Measurements from ENCODE around the gene POFUT1. TPM values are rescaled to one million over a fixed set of nuclear protein-coding genes. Genes with fewer than 3 reads are reported as not detected.

Gene POFUT1
- total RNA-seq, 1 experiment from 2014 or later: 51.3 TPM

- H4K20me1 ChIP-seq (ENCODE audit: insufficient read depth): no peaks in the 10 kb centered on the region; the same call in 1 of the 2 replicates
- TF ChIP-seq, protein P1, sequence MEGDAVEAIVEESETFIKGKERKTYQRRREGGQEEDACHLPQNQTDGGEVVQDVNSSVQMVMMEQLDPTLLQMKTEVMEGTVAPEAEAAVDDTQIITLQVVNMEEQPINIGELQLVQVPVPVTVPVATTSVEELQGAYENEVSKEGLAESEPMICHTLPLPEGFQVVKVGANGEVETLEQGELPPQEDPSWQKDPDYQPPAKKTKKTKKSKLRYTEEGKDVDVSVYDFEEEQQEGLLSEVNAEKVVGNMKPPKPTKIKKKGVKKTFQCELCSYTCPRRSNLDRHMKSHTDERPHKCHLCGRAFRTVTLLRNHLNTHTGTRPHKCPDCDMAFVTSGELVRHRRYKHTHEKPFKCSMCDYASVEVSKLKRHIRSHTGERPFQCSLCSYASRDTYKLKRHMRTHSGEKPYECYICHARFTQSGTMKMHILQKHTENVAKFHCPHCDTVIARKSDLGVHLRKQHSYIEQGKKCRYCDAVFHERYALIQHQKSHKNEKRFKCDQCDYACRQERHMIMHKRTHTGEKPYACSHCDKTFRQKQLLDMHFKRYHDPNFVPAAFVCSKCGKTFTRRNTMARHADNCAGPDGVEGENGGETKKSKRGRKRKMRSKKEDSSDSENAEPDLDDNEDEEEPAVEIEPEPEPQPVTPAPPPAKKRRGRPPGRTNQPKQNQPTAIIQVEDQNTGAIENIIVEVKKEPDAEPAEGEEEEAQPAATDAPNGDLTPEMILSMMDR (conservative IDR thresholded peaks at IDR 0.05): no peak
- TF ChIP-seq EZH2 (IDR thresholded peaks at IDR 0.05; ENCODE audit: low read depth): no peak
- DNase-seq: peak in 1 of 2 experiments; percentile 11
- no peaks in the 10 kb centered on the region for H3K9me2 ChIP-seq (ENCODE audit: insufficient read depth)
- H3K27ac ChIP-seq: no peak overlapping the region
- no peaks in the 10 kb centered on the region for H3K36me3 ChIP-seq (ENCODE audit: low read depth)
- CTCF ChIA-PET: no interaction called here
- intact Hi-C loops (cut with micrococcal nuclease; ENCODE audit: unreplicated experiment): no loop called here
- POLR2A ChIA-PET (ENCODE audit: unreplicated experiment): no interaction called here
- no peaks in the 10 kb centered on the region for H3K4me1 ChIP-seq (replicated peaks; ENCODE audit: insufficient read depth)
- no peak overlapping the region for H3K4me2 ChIP-seq
- H3K27me3 ChIP-seq (ENCODE audit: insufficient read depth, low read depth): no peaks in the 10 kb centered on the region
- no peaks in the 10 kb centered on the region for H3F3A ChIP-seq (ENCODE audit: insufficient read depth, low read depth)
- H3K9me3 ChIP-seq (ENCODE audit: insufficient read depth, low read depth): no peaks in the 10 kb centered on the region
- no TSS peak for BruUV-seq (replicated peaks)
- no peaks in the 10 kb centered on the region for H3K79me2 ChIP-seq (ENCODE audit: low read depth)
- no peak overlapping the region for H3K4me3 ChIP-seq
- H2AFZ ChIP-seq: no peak overlapping the region
Observed at GRCh38 chr20:32184961-32185603, 22.6 kb upstream of the POFUT1 start.

GRCh38 chr20:32186506-32186905, 21.2 kb upstream of the POFUT1 start:
- H3K9me2 ChIP-seq (ENCODE audit: insufficient read depth): no peaks in the 10 kb centered on the region
- intact Hi-C loops (cut with micrococcal nuclease; ENCODE audit: unreplicated experiment): no loop called here
- H3K9me3 ChIP-seq (ENCODE audit: insufficient read depth, low read depth): no peaks in the 10 kb centered on the region
- TF ChIP-seq, protein P1 (conservative IDR thresholded peaks at IDR 0.05): no peak
- no peak for TF ChIP-seq EZH2 (IDR thresholded peaks at IDR 0.05; ENCODE audit: low read depth)
- H3F3A ChIP-seq (ENCODE audit: insufficient read depth, low read depth): no peaks in the 10 kb centered on the region
- BruUV-seq (replicated peaks): no TSS peak
- H3K4me3 ChIP-seq: no peak overlapping the region
- no peak overlapping the region for H3K4me2 ChIP-seq
- ChIA-PET POLR2A (ENCODE audit: unreplicated experiment) (no interaction called here), CTCF (no interaction called here)
- H3K4me1 ChIP-seq (replicated peaks; ENCODE audit: insufficient read depth): no peaks in the 10 kb centered on the region
- no peaks in the 10 kb centered on the region for H3K36me3 ChIP-seq (ENCODE audit: low read depth)
- no peak overlapping the region for H2AFZ ChIP-seq
- H3K27me3 ChIP-seq (ENCODE audit: insufficient read depth, low read depth): no peaks in the 10 kb centered on the region
- DNase-seq: no peak
- H4K20me1 ChIP-seq (ENCODE audit: insufficient read depth): no peaks in the 10 kb centered on the region; the same call in 1 of the 2 replicates
- H3K27ac ChIP-seq: no peak overlapping the region
- H3K79me2 ChIP-seq (ENCODE audit: low read depth): no peaks in the 10 kb centered on the region

DNA sequence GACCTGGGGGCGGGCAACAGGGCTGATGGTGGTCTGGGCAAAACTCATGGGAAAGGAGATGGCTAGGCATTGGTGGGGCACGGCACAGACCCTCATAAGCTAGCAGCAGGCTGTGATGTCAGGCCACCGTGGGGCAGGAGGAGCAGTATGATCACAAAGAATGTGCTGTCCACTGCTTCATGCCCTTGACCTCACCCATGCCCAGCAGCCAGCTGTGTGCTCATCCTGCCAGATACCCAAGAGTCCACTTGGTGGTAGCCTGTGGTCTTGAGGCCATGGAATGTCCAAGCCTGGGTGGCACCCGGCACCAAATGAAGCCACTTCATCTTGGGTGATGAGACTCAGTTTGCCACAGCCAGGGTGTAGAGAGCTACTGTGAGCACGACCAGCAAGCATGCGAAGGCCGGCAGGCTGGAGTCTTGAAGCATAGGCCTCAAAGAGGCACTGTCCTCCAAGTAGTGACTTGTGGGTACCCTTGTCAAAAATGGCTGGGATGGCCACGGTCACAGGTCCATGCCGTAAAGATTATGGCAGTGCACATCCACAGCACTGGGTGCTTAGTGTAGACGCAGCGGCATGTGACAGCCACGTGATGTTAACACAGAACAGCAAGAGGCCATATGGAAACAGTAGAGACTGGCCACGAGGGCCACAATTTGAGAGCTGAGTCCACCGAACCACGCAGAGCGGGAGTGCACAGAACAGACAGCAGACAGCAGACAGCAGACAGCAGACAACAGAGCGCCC, 19.1 kb upstream of the POFUT1 start:
- ChIA-PET POLR2A (ENCODE audit: unreplicated experiment) (no interaction called here), CTCF (no interaction called here)
- intact Hi-C loops (cut with micrococcal nuclease; ENCODE audit: unreplicated experiment): no loop called here
- Histone ChIP-seq H3K4me1 (replicated peaks; ENCODE audit: insufficient read depth) (no peaks in the 10 kb centered on the region), H4K20me1 (ENCODE audit: insufficient read depth) (no peaks in the 10 kb centered on the region; the same call in 1 of the 2 replicates), H2AFZ (no peak overlapping the region), H3K9me2 (ENCODE audit: insufficient read depth) (no peaks in the 10 kb centered on the region), H3K79me2 (ENCODE audit: low read depth) (no peaks in the 10 kb centered on the region), H3K27me3 (ENCODE audit: insufficient read depth, low read depth) (no peaks in the 10 kb centered on the region), H3K27ac (no peak overlapping the region), H3K36me3 (ENCODE audit: low read depth) (no peaks in the 10 kb centered on the region), H3F3A (ENCODE audit: insufficient read depth, low read depth) (peaks cover 8% of the 10 kb centered on the region; the same call in 1 of the 2 replicates), H3K4me3 (no peak overlapping the region), H3K4me2 (no peak overlapping the region), H3K9me3 (ENCODE audit: insufficient read depth, low read depth) (no peaks in the 10 kb centered on the region)
- DNase-seq: no peak
- no TSS peak for BruUV-seq (replicated peaks)
- TF ChIP-seq, protein P1 (conservative IDR thresholded peaks at IDR 0.05): no peak
- TF ChIP-seq EZH2 (IDR thresholded peaks at IDR 0.05; ENCODE audit: low read depth): no peak

Data from PC-9 (cell line).